GM10266 (cell line): ENCODE results near the gene CLK3.
"Not testable (repeated sequence)": the region's sequence is repeated elsewhere in the genome, so short reads cannot be mapped to it uniquely, and the experiment has no call there.

Experiments
- DNase-seq: peaks from one replicate; pipeline ENCODE4 v3.0.0; 2012; ENCODE audit errors: extremely low spot score
- CTCF ChIP-seq: IDR thresholded peaks from 2 replicates; pipeline ENCODE4 v1.5.1; 2012; ENCODE audit warnings: mild to moderate bottlenecking, low read depth; ENCODE audit not compliant: control insufficient read depth, insufficient read depth; ENCODE audit errors: missing control alignments

The CLK3 gene

GRCh38 chr15:74657846-74658245 lies 42.2 kb downstream of the CLK3 start:
- no peak for DNase-seq
- no peak for TF ChIP-seq CTCF

GRCh38 chr15:74661280-74661679 lies 45.6 kb downstream of the CLK3 start:
- not testable (repeated sequence) for DNase-seq

GRCh38 chr15:74662064-74662860 lies 46.6 kb downstream of the CLK3 start:
- no peak for TF ChIP-seq CTCF
- no peak for DNase-seq

GRCh38 chr15:74663303-74664027 lies 47.8 kb downstream of the CLK3 start:
- TF ChIP-seq CTCF: no peak
- no peak for DNase-seq

GRCh38 chr15:74664028-74664616 lies 48.5 kb downstream of the CLK3 start:
- TF ChIP-seq CTCF: no peak
- DNase-seq: no peak

- no peak for DNase-seq
- TF ChIP-seq CTCF: no peak
Measured at GRCh38 chr15:74664670-74665069, 49.0 kb downstream of the CLK3 start.

GRCh38 chr15:74667975-74668374 lies 52.3 kb downstream of the CLK3 start:
- no peak for DNase-seq
- no peak for TF ChIP-seq CTCF
